ENCODE data around the gene DPYSL3.

DNA sequence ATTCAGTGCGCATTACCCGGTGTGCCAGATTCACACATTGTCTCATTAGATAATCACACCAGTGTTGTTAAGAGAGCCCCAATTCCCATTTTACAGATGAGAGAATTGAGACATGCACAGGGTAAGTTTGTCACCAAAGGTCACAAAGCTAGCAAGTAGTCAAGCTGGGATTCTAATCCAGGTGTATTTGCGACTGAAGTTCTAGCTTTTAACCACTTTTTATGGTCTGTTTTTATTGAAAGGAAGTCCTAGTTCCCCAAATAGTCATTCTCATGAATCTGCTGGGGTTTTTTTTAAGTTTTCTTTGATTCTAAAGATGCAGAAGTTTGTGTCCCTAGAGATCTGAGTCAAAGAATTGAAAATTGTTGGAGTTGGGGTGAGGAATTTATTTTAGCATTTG, 136.5 kb downstream of the DPYSL3 start:
- TF ChIP-seq CTCF (IDR thresholded peaks at IDR 0.05), result no peak
- no peak for TF ChIP-seq POLR2A (IDR thresholded peaks at IDR 0.05)

All from body of pancreas (tissue), 4 donors.